Measurements from ENCODE around the gene C1orf21. TPM values are rescaled to one million over a fixed set of nuclear protein-coding genes. Genes with fewer than 3 reads are reported as not detected.

C1orf21 gene
- total RNA-seq, 1 donor from 2014 or later, result 2.6 TPM

DNA sequence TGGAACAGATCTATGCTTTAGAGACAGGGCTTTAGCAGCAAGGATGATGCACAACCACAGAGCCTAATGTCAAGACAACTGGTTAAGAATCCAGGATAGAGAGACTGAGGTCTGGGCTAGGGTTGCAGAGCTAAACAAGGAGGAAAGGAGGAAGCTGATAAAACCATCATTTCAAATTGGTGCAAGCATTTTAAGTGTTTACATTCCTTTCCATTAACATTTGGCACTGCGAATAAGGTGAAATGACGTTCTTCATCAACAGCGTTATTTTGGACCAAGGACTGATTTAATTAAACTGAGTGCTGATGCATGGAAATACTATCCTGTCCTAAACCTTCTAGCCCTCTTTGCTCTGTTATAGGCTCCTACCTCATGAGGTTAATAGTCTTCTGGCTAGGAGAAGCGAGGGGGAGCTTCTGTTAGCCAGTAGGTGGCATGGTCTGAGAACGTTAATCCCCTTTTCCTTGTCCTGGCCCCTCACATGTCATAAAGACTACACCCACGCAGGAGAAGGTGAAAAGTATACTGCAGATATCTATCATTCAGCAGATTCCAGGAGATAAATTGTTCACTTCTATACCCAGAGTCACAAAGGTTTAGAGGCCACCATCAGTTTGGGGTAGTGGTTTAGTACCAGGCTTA, 7.6 kb upstream of the C1orf21 start:
- H3K36me3 ChIP-seq (ENCODE audit: control insufficient read depth, insufficient read depth, low read length), result no peaks in the 10 kb centered on the region
- no peaks in the 10 kb centered on the region for H3K27me3 ChIP-seq (ENCODE audit: control insufficient read depth, insufficient read depth, low read length)
- no peak for DNase-seq (ENCODE audit: low read depth)
- TF ChIP-seq CTCF (IDR thresholded peaks at IDR 0.05; ENCODE audit: insufficient read depth, low read length, poor library complexity, severe bottlenecking), result peak; percentile 14
- no peak overlapping the region for H3K4me3 ChIP-seq (ENCODE audit: low read depth, low read length)

DNA sequence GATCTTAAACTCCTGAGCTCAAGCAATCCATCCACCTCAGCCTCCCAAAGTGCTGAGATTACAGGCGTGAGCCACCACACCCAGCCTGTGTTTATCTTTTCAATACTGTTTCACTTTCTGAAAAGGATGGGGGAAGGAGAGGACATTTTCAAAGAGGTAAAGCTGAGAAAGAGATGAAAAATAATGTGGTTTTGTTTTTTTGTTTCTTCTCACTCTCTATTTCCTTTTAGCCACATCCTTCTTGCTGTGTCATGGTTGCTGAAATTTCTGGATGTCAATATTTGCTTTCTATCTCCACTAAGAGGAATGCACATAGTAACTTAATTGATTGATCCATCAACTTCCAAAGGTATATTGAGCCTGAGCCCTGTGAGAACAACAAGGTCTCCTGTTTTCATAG, 6.4 kb upstream of the C1orf21 start:
- Histone ChIP-seq H3K36me3 (ENCODE audit: control insufficient read depth, insufficient read depth, low read length) (no peaks in the 10 kb centered on the region), H3K4me3 (ENCODE audit: low read depth, low read length) (no peak overlapping the region), H3K27me3 (ENCODE audit: control insufficient read depth, insufficient read depth, low read length) (no peaks in the 10 kb centered on the region)
- no peak for TF ChIP-seq CTCF (IDR thresholded peaks at IDR 0.05; ENCODE audit: insufficient read depth, low read length, poor library complexity, severe bottlenecking)
- DNase-seq (ENCODE audit: low read depth), result no peak

- no peak for DNase-seq (ENCODE audit: low read depth)
- Histone ChIP-seq H3K27me3 (ENCODE audit: control insufficient read depth, insufficient read depth, low read length) (no peaks in the 10 kb centered on the region), H3K36me3 (ENCODE audit: control insufficient read depth, insufficient read depth, low read length) (no peaks in the 10 kb centered on the region), H3K4me3 (ENCODE audit: low read depth, low read length) (no peak overlapping the region)
- TF ChIP-seq CTCF (IDR thresholded peaks at IDR 0.05; ENCODE audit: insufficient read depth, low read length, poor library complexity, severe bottlenecking), result no peak
Observed at GRCh38 chr1:184383772-184384323, 3.0 kb upstream of the C1orf21 start.

DNA sequence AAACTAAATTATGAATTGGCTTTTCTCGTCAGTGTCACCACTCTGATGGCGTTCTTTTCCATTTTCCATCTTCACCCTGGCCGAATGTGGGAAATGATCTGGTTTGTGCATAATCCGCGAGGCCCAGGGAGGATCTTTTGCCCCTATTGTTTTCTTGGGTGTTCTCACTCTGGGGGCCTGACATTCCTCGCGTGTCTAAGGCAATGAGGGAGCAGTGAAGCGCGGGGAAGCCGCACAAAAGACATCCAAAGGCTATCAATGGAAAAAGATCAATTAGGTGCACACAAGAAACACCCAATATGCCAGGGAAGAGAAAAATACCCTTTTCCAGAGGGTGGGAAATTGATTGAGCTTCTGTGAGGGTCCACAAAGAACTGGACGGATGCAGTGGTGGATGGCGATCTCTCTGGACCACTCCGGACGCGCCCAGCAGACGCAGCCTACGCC, 941 bp upstream of the C1orf21 start:
- Histone ChIP-seq H3K4me3 (ENCODE audit: low read depth, low read length) (peak overlapping the region; percentile 75), H3K36me3 (ENCODE audit: control insufficient read depth, insufficient read depth, low read length) (no peaks in the 10 kb centered on the region), H3K27me3 (ENCODE audit: control insufficient read depth, insufficient read depth, low read length) (no peaks in the 10 kb centered on the region)
- no peak for DNase-seq (ENCODE audit: low read depth)
- no peak for TF ChIP-seq CTCF (IDR thresholded peaks at IDR 0.05; ENCODE audit: insufficient read depth, low read length, poor library complexity, severe bottlenecking)

DNA sequence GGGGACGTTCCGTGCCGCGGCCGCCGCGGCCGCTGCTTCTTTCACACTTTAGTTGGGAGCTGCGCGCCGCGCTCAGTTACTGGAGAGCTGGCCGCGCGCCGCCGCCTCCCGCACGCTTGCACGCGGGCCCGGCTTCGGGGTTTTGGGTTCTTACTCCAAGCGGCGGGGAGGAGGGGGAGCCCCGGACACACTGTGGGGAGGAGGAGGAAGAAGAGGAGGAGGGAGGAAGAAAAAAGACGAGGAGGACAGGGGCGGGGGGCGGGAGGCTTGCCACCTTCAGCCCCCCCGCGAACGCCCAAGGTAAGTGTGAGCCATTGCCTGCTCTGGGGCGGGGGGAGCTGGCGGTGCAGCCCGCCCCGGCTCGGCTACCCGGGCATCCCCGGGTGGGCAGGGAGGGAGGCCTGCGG, 243 bp downstream of the C1orf21 start:
- no peak for DNase-seq (ENCODE audit: low read depth)
- no peak for TF ChIP-seq CTCF (IDR thresholded peaks at IDR 0.05; ENCODE audit: insufficient read depth, low read length, poor library complexity, severe bottlenecking)
- Histone ChIP-seq H3K27me3 (ENCODE audit: control insufficient read depth, insufficient read depth, low read length) (no peaks in the 10 kb centered on the region), H3K36me3 (ENCODE audit: control insufficient read depth, insufficient read depth, low read length) (no peaks in the 10 kb centered on the region), H3K4me3 (ENCODE audit: low read depth, low read length) (peak overlapping the region; percentile 75)
